ENCODE results near the gene ATAD3B. TPM values are rescaled to one million over a fixed set of nuclear protein-coding genes. Genes with fewer than 3 reads are reported as not detected.
A peak's percentile ranks its signal among the peaks of the same experiment; 100 is the strongest.
"Not testable (repeated sequence)": the region's sequence is repeated elsewhere in the genome, so short reads cannot be mapped to it uniquely, and the experiment has no call there.

The ATAD3B gene
- total RNA-seq, 1 experiment from 2014 or later: 104 TPM

DNA sequence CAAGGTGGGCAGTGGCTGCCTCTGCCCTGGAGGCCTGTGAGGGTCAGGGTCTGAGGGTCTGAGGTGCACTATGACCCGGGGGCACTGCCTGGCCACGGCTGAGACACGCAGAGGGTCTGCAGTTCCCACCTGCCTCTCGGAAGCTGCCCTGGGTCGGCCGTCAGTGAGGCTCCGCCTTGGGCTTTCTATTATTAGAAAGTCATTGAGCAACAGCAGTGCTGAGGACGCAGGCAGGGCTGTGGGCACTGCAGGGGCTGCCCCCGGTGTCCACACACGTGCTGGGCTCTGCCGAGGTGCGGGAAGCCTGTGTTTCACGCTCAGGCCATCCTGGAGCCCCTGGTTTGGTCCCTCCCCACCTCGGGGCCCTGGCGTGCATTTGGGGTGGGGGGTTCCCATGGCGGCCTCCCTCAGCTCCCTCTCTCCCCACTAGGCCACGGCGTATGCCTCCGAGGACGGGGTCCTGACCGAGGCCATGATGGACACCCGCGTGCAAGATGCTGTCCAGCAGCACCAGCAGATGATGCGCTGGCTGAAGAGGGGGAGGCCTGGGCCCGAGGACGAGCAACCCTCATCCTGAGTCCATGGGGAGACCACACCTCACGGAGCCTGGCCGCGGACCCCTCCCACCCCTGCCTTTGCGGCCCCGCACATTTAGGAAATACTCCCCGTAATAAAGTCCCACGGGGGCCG is 37.4 kb downstream of the ATAD3B start:
- POLR2A ChIA-PET; H3K4me3 ChIP-seq (ENCODE audit: low read depth in 2 of 2, low read length in 2 of 2); DNase-seq (ENCODE audit: low read depth, low spot score); H3K27me3 ChIP-seq (ENCODE audit: control insufficient read depth, insufficient read depth, low read length); H3K9me3 ChIP-seq (ENCODE audit: control insufficient read depth, insufficient read depth, low read depth, low read length); in situ Hi-C loops (cut with HindIII; ENCODE audit: low pct_unique_long_range_greater_than_20kb, low sequenced_read_pairs); intact Hi-C loops (cut with micrococcal nuclease; ENCODE audit: unreplicated experiment); ATAC-seq; H3K4me1 ChIP-seq (ENCODE audit: control insufficient read depth, insufficient read depth, low read length); H3K36me3 ChIP-seq (ENCODE audit: control insufficient read depth, insufficient read depth, low read length); H3K27ac ChIP-seq (ENCODE audit: low read length); CTCF ChIA-PET; BruUV-seq (replicated peaks): not testable (repeated sequence)

DNA sequence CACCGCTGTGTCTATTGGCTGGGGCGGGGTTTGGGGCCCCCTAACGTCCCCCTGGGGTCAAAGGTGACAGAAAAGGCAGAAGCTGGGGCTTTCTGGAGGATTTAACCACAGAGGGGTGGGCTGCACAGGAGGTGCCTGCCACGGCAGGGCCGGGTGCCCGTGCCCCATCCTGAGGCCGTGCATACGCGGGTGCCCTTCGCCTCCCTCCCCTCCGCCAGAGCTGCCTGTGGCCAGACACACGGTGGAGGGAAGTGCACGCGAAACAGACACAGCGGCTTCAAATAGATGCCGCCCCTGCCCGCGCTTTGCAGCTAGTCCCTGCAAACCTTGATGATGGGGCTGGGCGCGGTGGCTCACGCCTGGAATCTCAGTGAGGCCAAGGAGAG is 37.9 kb downstream of the ATAD3B start:
- POLR2A ChIA-PET; H3K4me3 ChIP-seq (ENCODE audit: low read depth in 2 of 2, low read length in 2 of 2); intact Hi-C loops (cut with micrococcal nuclease; ENCODE audit: unreplicated experiment); H3K27me3 ChIP-seq (ENCODE audit: control insufficient read depth, insufficient read depth, low read length); CTCF ChIA-PET; H3K9me3 ChIP-seq (ENCODE audit: control insufficient read depth, insufficient read depth, low read depth, low read length); ATAC-seq; H3K36me3 ChIP-seq (ENCODE audit: control insufficient read depth, insufficient read depth, low read length); H3K4me1 ChIP-seq (ENCODE audit: control insufficient read depth, insufficient read depth, low read length); H3K27ac ChIP-seq (ENCODE audit: low read length); BruUV-seq (replicated peaks); DNase-seq (ENCODE audit: low read depth, low spot score); in situ Hi-C loops (cut with HindIII; ENCODE audit: low pct_unique_long_range_greater_than_20kb, low sequenced_read_pairs): not testable (repeated sequence)

DNA sequence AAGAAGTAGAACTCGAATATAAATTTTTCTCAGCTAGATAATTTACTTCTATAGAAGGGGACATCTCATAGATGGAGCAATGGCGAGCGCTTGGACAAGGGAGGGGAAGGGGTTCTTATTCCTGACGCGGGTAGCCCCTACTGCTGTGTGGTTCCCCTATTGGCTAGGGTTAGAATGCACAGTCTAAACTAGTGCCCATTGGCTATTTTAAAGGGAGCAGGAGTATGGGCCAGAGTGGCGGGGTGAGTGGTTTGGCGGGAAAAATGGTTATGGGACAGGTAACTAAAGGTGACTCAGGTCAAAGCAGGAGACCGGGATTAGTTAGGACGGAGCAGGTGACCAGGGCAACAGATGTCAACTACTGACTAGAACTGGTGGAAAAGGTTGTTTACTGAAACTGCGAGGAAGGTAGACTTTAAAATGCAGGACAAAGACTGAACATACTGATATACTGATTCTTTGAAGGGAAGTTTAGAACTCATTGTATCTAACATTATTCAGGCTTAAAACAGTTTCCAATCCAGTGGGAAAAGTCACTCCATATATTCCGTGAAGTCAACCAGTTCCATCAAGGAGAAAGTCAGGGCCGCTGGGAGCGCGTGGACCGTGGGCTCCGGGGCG is 39.5 kb downstream of the ATAD3B start:
- Histone ChIP-seq H3K4me1 (ENCODE audit: control insufficient read depth, insufficient read depth, low read length) (peaks cover 6% of the 10 kb centered on the region), H3K27ac (ENCODE audit: low read length) (peak overlapping the region; percentile 95), H3K36me3 (ENCODE audit: control insufficient read depth, insufficient read depth, low read length) (no peaks in the 10 kb centered on the region), H3K27me3 (ENCODE audit: control insufficient read depth, insufficient read depth, low read length) (no peaks in the 10 kb centered on the region), H3K4me3 (ENCODE audit: low read depth in 2 of 2, low read length in 2 of 2) (peak overlapping the region; percentile 74 to 81), H3K9me3 (ENCODE audit: control insufficient read depth, insufficient read depth, low read depth, low read length) (no peaks in the 10 kb centered on the region)
- BruUV-seq (replicated peaks): TSS peak; percentile 99
- CTCF ChIA-PET: no interaction called here
- intact Hi-C loops (cut with micrococcal nuclease; ENCODE audit: unreplicated experiment): no loop called here
- POLR2A ChIA-PET: no interaction called here
- TF ChIP-seq TCF7L2 (IDR thresholded peaks at IDR 0.05; ENCODE audit: low read depth, low read length) (no peak), POLR2AphosphoS5 (IDR thresholded peaks at IDR 0.05; ENCODE audit: low read depth, low read length) (no peak), SIN3A (IDR thresholded peaks at IDR 0.05; ENCODE audit: borderline replicate concordance, insufficient read depth, low read depth, low read length) (no peak)
- TF ChIP-seq, protein P1, sequence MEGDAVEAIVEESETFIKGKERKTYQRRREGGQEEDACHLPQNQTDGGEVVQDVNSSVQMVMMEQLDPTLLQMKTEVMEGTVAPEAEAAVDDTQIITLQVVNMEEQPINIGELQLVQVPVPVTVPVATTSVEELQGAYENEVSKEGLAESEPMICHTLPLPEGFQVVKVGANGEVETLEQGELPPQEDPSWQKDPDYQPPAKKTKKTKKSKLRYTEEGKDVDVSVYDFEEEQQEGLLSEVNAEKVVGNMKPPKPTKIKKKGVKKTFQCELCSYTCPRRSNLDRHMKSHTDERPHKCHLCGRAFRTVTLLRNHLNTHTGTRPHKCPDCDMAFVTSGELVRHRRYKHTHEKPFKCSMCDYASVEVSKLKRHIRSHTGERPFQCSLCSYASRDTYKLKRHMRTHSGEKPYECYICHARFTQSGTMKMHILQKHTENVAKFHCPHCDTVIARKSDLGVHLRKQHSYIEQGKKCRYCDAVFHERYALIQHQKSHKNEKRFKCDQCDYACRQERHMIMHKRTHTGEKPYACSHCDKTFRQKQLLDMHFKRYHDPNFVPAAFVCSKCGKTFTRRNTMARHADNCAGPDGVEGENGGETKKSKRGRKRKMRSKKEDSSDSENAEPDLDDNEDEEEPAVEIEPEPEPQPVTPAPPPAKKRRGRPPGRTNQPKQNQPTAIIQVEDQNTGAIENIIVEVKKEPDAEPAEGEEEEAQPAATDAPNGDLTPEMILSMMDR (IDR thresholded peaks at IDR 0.05): no peak
- TF ChIP-seq, protein P2, sequence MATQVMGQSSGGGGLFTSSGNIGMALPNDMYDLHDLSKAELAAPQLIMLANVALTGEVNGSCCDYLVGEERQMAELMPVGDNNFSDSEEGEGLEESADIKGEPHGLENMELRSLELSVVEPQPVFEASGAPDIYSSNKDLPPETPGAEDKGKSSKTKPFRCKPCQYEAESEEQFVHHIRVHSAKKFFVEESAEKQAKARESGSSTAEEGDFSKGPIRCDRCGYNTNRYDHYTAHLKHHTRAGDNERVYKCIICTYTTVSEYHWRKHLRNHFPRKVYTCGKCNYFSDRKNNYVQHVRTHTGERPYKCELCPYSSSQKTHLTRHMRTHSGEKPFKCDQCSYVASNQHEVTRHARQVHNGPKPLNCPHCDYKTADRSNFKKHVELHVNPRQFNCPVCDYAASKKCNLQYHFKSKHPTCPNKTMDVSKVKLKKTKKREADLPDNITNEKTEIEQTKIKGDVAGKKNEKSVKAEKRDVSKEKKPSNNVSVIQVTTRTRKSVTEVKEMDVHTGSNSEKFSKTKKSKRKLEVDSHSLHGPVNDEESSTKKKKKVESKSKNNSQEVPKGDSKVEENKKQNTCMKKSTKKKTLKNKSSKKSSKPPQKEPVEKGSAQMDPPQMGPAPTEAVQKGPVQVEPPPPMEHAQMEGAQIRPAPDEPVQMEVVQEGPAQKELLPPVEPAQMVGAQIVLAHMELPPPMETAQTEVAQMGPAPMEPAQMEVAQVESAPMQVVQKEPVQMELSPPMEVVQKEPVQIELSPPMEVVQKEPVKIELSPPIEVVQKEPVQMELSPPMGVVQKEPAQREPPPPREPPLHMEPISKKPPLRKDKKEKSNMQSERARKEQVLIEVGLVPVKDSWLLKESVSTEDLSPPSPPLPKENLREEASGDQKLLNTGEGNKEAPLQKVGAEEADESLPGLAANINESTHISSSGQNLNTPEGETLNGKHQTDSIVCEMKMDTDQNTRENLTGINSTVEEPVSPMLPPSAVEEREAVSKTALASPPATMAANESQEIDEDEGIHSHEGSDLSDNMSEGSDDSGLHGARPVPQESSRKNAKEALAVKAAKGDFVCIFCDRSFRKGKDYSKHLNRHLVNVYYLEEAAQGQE (IDR thresholded peaks at IDR 0.05; ENCODE audit: insufficient read depth in 1 of 2, low read depth in 2 of 2, low read length in 1 of 2): no peak
- in situ Hi-C loops (cut with HindIII; ENCODE audit: low pct_unique_long_range_greater_than_20kb, low sequenced_read_pairs): no loop called here
- peak; percentile 40 for ATAC-seq
- no peak for DNase-seq (ENCODE audit: low read depth, low spot score)

All from Panc1 (cell line).